Thyroid gland (tissue), 4 donors: ENCODE data around the gene TMCO4.

Source experiments
- CTCF ChIP-seq, 6 experiments: fragments of 200-600 bp in 3 of 6; fragments of 450-650 bp in 3 of 6; sonication (generic) in 3 of 6; IDR thresholded peaks; one replicate each; pipeline ENCODE4 v1.5.1; 2016 to 2019; ENCODE audit warnings: antibody characterized with exemption in 6 of 6, mild to moderate bottlenecking in 2 of 6, inconsistent platforms in 1 of 6, moderate library complexity in 1 of 6
- POLR2A ChIP-seq, 2 donors: fragments of 450-650 bp; IDR thresholded peaks; one replicate each; pipeline ENCODE4 v1.6.1; 2017; ENCODE audit warnings: antibody characterized with exemption in 2 of 2, mild to moderate bottlenecking in 2 of 2, moderate library complexity in 1 of 2

GRCh38 chr1:19793360-19794046 is 6.2 kb downstream of the TMCO4 start:
- TF ChIP-seq CTCF (IDR thresholded peaks at IDR 0.05) (no peak), POLR2A (IDR thresholded peaks at IDR 0.05) (no peak)
